ENCODE data around the gene LRIG1. TPM values are rescaled to one million over a fixed set of nuclear protein-coding genes. Genes with fewer than 3 reads are reported as not detected.

Gene LRIG1
- total RNA-seq, 1 experiment from 2014 or later = 17.2 TPM

- peak overlapping the region; percentile 51 for H3K27ac Mint-ChIP-seq (ENCODE audit: low read depth, unreplicated experiment)
- DNase-seq (ENCODE audit: unreplicated experiment) = no peak
- H3K27me3 Mint-ChIP-seq (ENCODE audit: insufficient read depth, unreplicated experiment) = no peaks in the 10 kb centered on the region
- H3K36me3 Mint-ChIP-seq (ENCODE audit: insufficient read depth, unreplicated experiment) = peaks cover 10% of the 10 kb centered on the region
- no TSS peak for BruUV-seq (replicated peaks)
- H3K4me3 Mint-ChIP-seq (ENCODE audit: unreplicated experiment) = no peak overlapping the region
- no peak for TF ChIP-seq CTCF (IDR thresholded peaks at IDR 0.05; ENCODE audit: unreplicated experiment)
- H3K9me3 Mint-ChIP-seq (ENCODE audit: unreplicated experiment) = no peaks in the 10 kb centered on the region
- ChIA-PET CTCF (interaction anchor here (0.9 to 1.3 kb wide), 4 partner anchors 11 to 368 kb away, joined by 3 to 9 read pairs (median 4); no protein-coding TSS in a partner anchor), POLR2A (interaction anchor here (1.0 to 1.5 kb wide), 3 partner anchors 12 to 20 kb away, joined by 3 to 6 read pairs (median 3); no protein-coding TSS in a partner anchor)
- peaks cover 19% of the 10 kb centered on the region for H3K4me1 Mint-ChIP-seq (ENCODE audit: insufficient read depth, unreplicated experiment)
- intact Hi-C loops (cut with micrococcal nuclease) = no loop called here
Measured at GRCh38 chr3:66453651-66454463, 47.0 kb downstream of the LRIG1 start.

- Mint-ChIP-seq H3K27ac (ENCODE audit: low read depth, unreplicated experiment) (peak overlapping the region; percentile 42), H3K4me3 (ENCODE audit: unreplicated experiment) (no peak overlapping the region), H3K4me1 (ENCODE audit: insufficient read depth, unreplicated experiment) (peaks cover 19% of the 10 kb centered on the region), H3K27me3 (ENCODE audit: insufficient read depth, unreplicated experiment) (no peaks in the 10 kb centered on the region), H3K9me3 (ENCODE audit: unreplicated experiment) (no peaks in the 10 kb centered on the region), H3K36me3 (ENCODE audit: insufficient read depth, unreplicated experiment) (peaks cover 5% of the 10 kb centered on the region)
- intact Hi-C loops (cut with micrococcal nuclease) = no loop called here
- no peak for TF ChIP-seq CTCF (IDR thresholded peaks at IDR 0.05; ENCODE audit: unreplicated experiment)
- no TSS peak for BruUV-seq (replicated peaks)
- POLR2A ChIA-PET = interaction anchor here (0.7 to 1.7 kb wide), 4 partner anchors 9 to 142 kb away, joined by 3 to 6 read pairs (median 4); no protein-coding TSS in a partner anchor
- no peak for DNase-seq (ENCODE audit: unreplicated experiment)
- CTCF ChIA-PET = interaction anchor here (0.7 kb wide), 1 partner anchor 21 kb away, joined by 3 read pairs; no protein-coding TSS in a partner anchor
Measured at GRCh38 chr3:66452303-66453011, 48.4 kb downstream of the LRIG1 start.

GRCh38 chr3:66451766-66452165, 49.1 kb downstream of the LRIG1 start:
- no peak for DNase-seq (ENCODE audit: unreplicated experiment)
- ChIA-PET CTCF (interaction anchor here (2.2 kb wide), 1 partner anchor 16 kb away, joined by 5 read pairs; no protein-coding TSS in a partner anchor), POLR2A (interaction anchor here (0.7 to 1.7 kb wide), 2 partner anchors 9 to 143 kb away, joined by 3 to 4 read pairs; no protein-coding TSS in a partner anchor)
- Mint-ChIP-seq H3K36me3 (ENCODE audit: insufficient read depth, unreplicated experiment) (peaks cover 5% of the 10 kb centered on the region), H3K27ac (ENCODE audit: low read depth, unreplicated experiment) (peak overlapping the region; percentile 61), H3K4me3 (ENCODE audit: unreplicated experiment) (no peak overlapping the region), H3K4me1 (ENCODE audit: insufficient read depth, unreplicated experiment) (peaks cover 19% of the 10 kb centered on the region), H3K27me3 (ENCODE audit: insufficient read depth, unreplicated experiment) (no peaks in the 10 kb centered on the region), H3K9me3 (ENCODE audit: unreplicated experiment) (no peaks in the 10 kb centered on the region)
- no TSS peak for BruUV-seq (replicated peaks)
- intact Hi-C loops (cut with micrococcal nuclease) = no loop called here
- TF ChIP-seq CTCF (IDR thresholded peaks at IDR 0.05; ENCODE audit: unreplicated experiment) = no peak

All from MCF 10A (cell line).